HL-60/S4 treated with retinoic acid at 250 ng/mL for 4 days and 3 days (cell line): ENCODE data around the gene NOP9.
"Not testable (repeated sequence)": the region's sequence is repeated elsewhere in the genome, so short reads cannot be mapped to it uniquely, and the experiment has no call there.

Source experiments
- in situ Hi-C: fragments of 300-500 bp; cut with MboI; formaldehyde crosslinking; loops from 2 replicates; pipeline ENCODE4 v1.7.0; 2022; ENCODE audit warnings: low sequenced_read_pairs

Gene NOP9

DNA sequence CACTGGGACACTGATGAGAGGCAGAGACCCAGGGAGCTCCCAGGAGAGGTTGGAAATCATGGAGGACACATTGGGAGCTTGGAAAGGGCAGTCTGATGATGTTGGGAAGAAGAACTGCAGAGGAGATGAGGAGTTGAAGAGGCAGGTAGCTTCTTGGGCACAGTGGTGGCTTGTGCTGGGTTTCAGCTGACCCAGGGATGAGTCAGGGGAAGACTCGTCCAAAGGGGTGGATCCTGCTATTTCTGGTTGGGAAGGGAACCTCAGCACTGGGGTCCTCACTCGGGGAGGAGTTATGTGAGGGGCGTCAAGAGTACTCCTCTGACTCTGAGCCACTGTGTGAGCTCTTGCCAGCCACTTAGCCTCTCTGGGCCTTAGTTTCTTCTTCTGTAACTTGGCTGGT, 23.7 kb downstream of the NOP9 start:
- in situ Hi-C loops = no loop called here

DNA sequence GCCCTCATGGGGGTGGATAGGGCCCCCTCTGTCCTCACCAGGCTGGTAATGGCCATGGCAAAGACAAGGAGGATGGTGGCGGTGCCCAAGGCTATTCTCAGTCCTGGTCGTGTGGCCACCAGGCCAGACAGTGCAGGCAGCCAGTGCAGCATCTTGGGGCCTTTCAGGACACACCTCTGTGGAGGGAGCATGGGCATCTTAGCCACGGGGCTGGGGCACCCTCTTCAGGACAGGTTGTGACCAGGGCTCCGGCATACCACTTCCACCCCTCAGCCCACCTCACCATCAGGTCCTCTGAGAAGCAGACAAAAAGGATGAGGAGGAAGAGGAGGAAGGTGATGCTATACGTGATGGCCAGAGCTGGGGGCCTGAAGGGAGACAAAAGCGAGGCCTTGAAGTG, 24.4 kb downstream of the NOP9 start:
- in situ Hi-C loops = no loop called here

GRCh38 chr14:24325041-24325530, 25.4 kb downstream of the NOP9 start:
- in situ Hi-C loops = no loop called here

GRCh38 chr14:24325963-24326362, 26.3 kb downstream of the NOP9 start:
- in situ Hi-C loops = no loop called here

DNA sequence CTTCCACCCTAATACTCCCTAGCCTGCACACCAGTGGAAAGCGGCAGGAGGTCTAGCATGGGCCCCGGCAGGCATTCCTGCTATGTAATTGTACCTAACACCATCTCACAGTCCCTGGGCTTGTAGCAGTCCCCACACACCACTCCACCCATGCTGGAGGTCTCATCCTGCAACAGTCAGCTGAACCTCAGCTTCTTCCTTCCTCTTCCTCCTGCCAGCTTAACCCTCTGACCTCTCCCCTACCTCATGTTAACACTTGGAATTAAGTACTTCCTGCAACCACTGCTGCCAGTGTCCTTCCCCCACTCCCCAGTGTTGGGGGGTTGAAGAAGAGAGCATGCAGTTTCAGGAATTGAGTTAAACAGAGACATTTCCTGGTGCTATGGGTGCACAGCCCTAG, 27.7 kb downstream of the NOP9 start:
- in situ Hi-C loops = no loop called here

GRCh38 chr14:24327914-24328313, 28.3 kb downstream of the NOP9 start:
- in situ Hi-C loops = not testable (repeated sequence)

DNA sequence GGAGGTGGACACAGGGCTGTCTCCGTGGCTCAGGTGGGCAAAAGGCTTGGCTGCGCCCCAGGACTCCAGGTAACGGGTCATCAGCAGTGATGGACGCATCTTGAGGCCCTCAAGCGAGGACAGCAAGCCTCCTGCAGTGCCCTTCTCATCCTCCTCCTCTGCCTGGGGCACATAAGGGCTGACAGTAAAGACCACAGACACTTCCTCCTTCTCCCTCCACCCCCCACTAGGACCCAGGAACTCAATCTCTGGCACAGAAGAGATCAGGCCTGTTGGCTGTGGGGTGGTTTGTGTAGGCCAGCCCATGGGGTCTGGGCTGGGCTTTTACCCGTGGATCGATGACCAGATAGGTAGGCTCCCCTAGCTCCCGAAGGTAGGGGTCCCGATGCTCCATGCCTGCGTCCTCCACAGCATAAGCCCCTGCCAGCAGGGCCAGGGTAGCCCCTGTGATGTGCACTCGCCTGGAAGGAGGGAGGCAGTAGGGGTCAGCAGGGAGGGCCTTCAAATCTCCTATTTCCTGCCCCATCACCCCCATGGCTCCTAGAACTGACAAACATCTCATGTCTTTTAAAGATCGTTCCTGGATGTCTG, 29.5 kb downstream of the NOP9 start:
- in situ Hi-C loops = no loop called here

DNA sequence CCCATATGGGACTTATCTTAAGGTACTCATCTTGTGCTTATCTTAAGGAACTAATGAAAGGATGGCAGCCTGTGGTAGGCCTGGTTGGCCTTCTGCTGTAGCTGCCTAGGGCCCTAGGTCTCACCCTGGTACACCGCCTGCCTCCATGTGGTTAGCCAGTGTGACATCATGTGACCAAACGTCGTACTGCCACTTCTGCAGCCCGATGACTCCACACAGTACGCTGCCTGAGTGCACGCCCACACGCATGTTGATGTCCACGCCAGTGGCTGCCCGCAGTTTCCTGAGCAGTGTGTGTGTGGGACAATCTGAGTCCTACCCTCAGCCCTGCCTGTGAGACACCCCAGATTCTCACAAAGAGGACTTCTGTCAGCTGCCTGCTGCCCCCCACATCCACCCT, 30.1 kb downstream of the NOP9 start:
- in situ Hi-C loops = loop anchor here (5.0 kb wide), 1 partner anchor 108 kb away; no protein-coding TSS in a partner anchor

GRCh38 chr14:24330973-24331674, 31.5 kb downstream of the NOP9 start:
- in situ Hi-C loops = loop anchor here (5.0 kb wide), 1 partner anchor 106 kb away; no protein-coding TSS in a partner anchor

DNA sequence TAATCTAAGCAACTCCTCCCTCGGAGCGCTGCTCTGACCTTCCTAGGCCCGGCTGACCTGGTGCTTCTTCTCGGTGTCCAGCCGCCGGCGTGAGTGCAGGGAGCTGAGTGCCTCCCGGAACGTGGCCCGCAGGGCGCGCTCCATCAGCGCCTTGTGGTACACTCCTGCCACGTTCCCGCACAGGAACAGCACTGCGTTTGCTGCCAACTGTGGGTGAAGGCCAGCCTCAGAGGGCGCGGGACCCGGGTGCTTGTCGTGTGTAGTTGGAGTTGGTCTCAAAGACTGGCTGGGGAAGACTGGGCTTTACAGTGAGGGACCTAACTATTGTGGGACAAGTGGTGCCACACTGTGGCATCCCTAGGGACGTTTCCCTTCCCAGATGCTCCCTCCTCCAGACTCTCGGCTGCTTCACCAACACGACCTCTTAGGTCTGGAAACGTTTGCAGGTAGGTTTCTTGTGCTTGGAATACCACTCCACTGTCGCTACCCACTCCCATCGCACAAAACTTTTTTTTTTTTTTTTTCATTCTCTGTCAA, 32.1 kb downstream of the NOP9 start:
- in situ Hi-C loops = loop anchor here (5.0 kb wide), 1 partner anchor 106 kb away; no protein-coding TSS in a partner anchor

GRCh38 chr14:24332268-24332993, 32.8 kb downstream of the NOP9 start:
- in situ Hi-C loops = loop anchor here (5.0 kb wide), 1 partner anchor 105 kb away; no protein-coding TSS in a partner anchor

GRCh38 chr14:24334431-24335291, 35.0 kb downstream of the NOP9 start, which contains the start of gene ADCY4:
ADCY4 (minus strand) TSS chr14:24335071; CDS start chr14:24334652, 419 bp downstream.
- in situ Hi-C loops = loop anchor here (5.0 kb wide), 1 partner anchor 103 kb away; no protein-coding TSS in a partner anchor

- in situ Hi-C loops = no loop called here
Measured at GRCh38 chr14:24335461-24336171, 36.0 kb downstream of the NOP9 start.

GRCh38 chr14:24337144-24337823, 37.6 kb downstream of the NOP9 start:
- in situ Hi-C loops = no loop called here

- in situ Hi-C loops = no loop called here
Measured at GRCh38 chr14:24337824-24338175, 38.1 kb downstream of the NOP9 start.

GRCh38 chr14:24338843-24339242, 39.2 kb downstream of the NOP9 start:
- in situ Hi-C loops = no loop called here

- in situ Hi-C loops = no loop called here
Measured at GRCh38 chr14:24339284-24340151, 39.9 kb downstream of the NOP9 start, which contains the start of gene RIPK3. RIPK3 (minus strand) TSS chr14:24339991; CDS start chr14:24339826, 165 bp downstream.

GRCh38 chr14:24340606-24341005, 41.0 kb downstream of the NOP9 start:
- in situ Hi-C loops = no loop called here
